OCI-LY3 (cell line): ENCODE results near the gene EVPL.

ENCODE experiments used
- EZH2phosphoT487 ChIP-seq: fragments of 200-600 bp; shearing (Covaris generic); IDR thresholded peaks from 2 replicates; pipeline ENCODE4 v1.6.1; 2018; ENCODE audit warnings: antibody characterized with exemption, mixed run types, low read depth
- TF ChIP-seq, protein P1 (sequence below): fragments of 200-600, 300-600 bp; sonication (generic); IDR thresholded peaks from 2 replicates; pipeline ENCODE4 v1.5.1; 2014; ENCODE audit warnings: antibody characterized with exemption, low read length, low read depth

DNA sequence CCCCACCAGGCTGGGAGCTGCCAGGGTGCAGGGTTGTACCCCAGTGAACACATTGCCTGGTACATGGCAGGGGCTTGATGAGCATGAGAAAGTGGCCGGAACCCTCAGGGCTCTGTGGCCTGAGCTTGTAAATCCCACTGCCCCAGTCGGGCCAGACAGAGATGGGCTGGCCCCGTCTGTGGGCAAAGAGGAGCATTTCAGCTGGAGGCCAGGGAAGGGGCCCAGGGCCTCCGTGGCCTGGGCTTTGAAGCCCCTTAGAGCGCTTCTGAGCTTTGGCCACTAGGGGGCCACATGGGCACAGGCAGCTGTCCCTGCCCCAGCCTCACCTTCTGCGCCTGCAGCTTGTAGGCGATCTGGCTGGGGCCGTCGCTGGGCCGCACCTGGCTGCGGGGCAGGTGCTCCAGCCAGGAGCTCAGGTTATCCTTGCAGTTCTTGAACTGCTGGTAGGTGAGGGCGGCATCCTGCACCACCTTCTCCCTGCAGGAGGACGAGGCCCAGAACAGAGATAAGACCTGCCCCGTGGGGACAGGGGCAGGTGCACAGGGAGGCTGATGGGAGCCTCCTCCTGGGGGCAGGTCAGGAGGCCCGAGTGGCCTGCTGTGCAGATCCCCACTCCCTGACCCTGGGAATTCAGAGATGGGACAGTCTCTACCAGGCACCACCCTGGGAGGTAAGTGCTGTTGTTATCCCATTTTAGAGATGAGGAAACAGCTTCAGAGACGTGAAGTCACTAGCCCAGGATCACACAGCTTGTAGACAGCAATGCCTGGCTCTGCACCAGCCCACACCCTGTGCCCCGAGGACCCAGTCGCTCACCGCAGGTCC, 12.8 kb downstream of the EVPL start:
- TF ChIP-seq, protein P1, sequence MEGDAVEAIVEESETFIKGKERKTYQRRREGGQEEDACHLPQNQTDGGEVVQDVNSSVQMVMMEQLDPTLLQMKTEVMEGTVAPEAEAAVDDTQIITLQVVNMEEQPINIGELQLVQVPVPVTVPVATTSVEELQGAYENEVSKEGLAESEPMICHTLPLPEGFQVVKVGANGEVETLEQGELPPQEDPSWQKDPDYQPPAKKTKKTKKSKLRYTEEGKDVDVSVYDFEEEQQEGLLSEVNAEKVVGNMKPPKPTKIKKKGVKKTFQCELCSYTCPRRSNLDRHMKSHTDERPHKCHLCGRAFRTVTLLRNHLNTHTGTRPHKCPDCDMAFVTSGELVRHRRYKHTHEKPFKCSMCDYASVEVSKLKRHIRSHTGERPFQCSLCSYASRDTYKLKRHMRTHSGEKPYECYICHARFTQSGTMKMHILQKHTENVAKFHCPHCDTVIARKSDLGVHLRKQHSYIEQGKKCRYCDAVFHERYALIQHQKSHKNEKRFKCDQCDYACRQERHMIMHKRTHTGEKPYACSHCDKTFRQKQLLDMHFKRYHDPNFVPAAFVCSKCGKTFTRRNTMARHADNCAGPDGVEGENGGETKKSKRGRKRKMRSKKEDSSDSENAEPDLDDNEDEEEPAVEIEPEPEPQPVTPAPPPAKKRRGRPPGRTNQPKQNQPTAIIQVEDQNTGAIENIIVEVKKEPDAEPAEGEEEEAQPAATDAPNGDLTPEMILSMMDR = peak; percentile 91
- no peak for TF ChIP-seq EZH2phosphoT487
